ENCODE data around the gene NOXO1.
"Not testable (repeated sequence)": the region's sequence is repeated elsewhere in the genome, so short reads cannot be mapped to it uniquely, and the experiment has no call there.

NOXO1 gene

DNA sequence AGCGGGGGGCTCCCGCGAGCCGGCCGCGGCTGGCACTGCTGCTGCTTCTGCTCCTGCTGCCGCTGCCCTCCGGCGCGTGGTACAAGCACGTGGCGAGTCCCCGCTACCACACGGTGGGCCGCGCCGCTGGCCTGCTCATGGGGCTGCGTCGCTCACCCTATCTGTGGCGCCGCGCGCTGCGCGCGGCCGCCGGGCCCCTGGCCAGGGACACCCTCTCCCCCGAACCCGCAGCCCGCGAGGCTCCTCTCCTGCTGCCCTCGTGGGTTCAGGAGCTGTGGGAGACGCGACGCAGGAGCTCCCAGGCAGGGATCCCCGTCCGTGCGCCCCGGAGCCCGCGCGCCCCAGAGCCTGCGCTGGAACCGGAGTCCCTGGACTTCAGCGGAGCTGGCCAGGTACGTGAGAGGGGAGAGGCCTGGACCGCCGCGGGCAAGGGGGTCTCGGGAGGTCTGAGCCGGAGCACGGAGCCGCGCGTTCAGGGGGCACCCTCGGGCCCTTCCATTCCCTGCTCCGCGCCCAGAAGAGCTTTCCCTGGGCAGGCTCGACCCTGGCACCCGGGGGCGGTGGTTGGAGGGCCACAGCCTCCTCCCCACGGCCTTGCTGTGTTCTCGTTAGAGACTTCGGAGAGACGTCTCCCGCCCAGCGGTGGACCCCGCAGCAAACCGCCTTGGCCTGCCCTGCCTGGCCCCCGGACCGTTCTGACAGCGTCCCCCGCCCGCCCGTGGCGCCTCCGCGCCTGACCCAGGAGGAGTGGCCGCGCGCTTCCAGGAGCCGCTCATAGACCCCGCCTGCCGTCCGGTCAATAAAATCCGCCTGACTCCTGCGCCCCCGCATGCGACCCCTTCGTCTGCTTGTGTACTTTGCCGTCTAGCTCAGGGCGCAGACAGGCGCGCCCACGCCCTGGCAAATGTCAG is 38.9 kb upstream of the NOXO1 start:
- H3K4me3 ChIP-seq (replicated peaks in 1 of 2; ENCODE audit: low read depth in 2 of 2, low read length in 2 of 2) = no peak overlapping the region
- TF ChIP-seq, protein P1, sequence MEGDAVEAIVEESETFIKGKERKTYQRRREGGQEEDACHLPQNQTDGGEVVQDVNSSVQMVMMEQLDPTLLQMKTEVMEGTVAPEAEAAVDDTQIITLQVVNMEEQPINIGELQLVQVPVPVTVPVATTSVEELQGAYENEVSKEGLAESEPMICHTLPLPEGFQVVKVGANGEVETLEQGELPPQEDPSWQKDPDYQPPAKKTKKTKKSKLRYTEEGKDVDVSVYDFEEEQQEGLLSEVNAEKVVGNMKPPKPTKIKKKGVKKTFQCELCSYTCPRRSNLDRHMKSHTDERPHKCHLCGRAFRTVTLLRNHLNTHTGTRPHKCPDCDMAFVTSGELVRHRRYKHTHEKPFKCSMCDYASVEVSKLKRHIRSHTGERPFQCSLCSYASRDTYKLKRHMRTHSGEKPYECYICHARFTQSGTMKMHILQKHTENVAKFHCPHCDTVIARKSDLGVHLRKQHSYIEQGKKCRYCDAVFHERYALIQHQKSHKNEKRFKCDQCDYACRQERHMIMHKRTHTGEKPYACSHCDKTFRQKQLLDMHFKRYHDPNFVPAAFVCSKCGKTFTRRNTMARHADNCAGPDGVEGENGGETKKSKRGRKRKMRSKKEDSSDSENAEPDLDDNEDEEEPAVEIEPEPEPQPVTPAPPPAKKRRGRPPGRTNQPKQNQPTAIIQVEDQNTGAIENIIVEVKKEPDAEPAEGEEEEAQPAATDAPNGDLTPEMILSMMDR (IDR thresholded peaks at IDR 0.05; ENCODE audit: low read depth, low read length) = no peak
- DNase-seq (ENCODE audit: low read depth in 2 of 2) = peak in 1 of 2 donors; percentile 9

DNA sequence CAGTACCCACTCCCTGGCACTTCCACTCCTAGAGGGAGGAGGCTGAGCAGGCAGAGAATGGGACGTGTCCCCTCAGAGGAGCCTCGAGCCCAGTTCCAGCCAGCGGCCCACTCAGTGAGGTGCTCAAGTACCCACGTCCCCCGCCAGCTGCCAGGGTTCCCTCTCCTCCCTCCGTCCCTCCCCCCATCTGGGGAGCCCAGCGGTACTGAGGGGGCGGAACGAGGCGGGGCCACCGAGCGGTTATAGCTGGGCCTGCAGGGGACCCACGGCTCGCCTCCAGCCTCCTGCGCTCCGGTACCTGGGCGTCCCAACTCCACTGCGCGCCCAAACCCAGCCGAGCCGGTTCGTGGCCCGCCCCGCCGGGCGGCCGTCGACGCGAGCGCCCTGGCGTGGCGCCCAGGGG is 38.2 kb upstream of the NOXO1 start, which contains the start of gene NPW:
Gene NPW (plus strand): TSS at position 268 of the 403 bp plus-strand sequence.
- TF ChIP-seq, protein P1 (IDR thresholded peaks at IDR 0.05; ENCODE audit: low read depth, low read length) = no peak
- no peak within 1 kb of the TSS for H3K4me3 ChIP-seq (replicated peaks in 1 of 2; ENCODE audit: low read depth in 2 of 2, low read length in 2 of 2)
- no peak for DNase-seq (ENCODE audit: low read depth in 2 of 2)

DNA sequence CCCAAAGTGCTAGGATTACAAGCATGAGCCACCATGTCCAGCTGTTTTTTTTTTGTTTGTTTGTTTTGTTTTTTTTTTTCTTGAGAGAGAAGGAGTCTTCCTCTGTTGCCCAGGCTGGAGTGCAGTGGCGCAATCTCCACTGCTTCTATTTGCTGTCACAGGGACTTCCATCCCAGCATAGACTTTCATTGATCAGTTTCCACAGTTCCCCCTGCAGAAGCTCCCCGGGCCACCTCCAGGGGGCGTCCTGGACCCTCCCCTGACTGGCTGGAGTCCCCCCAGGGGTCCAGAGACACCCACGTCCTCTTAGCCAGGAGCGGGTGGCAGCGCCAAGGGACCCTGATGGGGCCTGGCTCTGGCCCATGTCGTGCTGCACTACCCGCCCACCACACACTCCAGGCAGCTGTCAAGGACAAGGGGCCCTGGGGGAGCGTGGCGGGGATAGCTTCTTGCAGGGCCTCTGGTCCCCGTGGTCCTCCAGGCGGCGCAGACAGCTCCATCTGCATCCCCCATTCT is 35.2 kb upstream of the NOXO1 start:
- TF ChIP-seq, protein P1 (IDR thresholded peaks at IDR 0.05; ENCODE audit: low read depth, low read length) = peak; percentile 47
- no peak overlapping the region for H3K4me3 ChIP-seq (replicated peaks in 1 of 2; ENCODE audit: low read depth in 2 of 2, low read length in 2 of 2)
- no peak for DNase-seq (ENCODE audit: low read depth in 2 of 2)

DNA sequence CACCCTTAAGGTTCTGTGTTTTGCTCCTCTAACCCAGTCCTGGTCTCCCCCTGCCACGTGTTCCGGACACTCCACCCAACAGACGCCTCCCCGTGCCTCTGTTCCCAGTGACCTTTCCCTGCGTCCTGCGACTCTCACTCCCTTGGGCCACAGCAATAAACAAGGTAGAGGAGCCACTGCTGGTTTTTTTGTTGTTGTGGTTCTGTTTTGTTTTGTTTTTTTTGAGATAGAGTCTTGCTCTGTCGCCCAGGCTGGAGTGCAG is 34.6 kb upstream of the NOXO1 start:
- no peak overlapping the region for H3K4me3 ChIP-seq (replicated peaks in 1 of 2; ENCODE audit: low read depth in 2 of 2, low read length in 2 of 2)
- DNase-seq (ENCODE audit: low read depth in 2 of 2) = no peak
- TF ChIP-seq, protein P1 (IDR thresholded peaks at IDR 0.05; ENCODE audit: low read depth, low read length) = no peak

DNA sequence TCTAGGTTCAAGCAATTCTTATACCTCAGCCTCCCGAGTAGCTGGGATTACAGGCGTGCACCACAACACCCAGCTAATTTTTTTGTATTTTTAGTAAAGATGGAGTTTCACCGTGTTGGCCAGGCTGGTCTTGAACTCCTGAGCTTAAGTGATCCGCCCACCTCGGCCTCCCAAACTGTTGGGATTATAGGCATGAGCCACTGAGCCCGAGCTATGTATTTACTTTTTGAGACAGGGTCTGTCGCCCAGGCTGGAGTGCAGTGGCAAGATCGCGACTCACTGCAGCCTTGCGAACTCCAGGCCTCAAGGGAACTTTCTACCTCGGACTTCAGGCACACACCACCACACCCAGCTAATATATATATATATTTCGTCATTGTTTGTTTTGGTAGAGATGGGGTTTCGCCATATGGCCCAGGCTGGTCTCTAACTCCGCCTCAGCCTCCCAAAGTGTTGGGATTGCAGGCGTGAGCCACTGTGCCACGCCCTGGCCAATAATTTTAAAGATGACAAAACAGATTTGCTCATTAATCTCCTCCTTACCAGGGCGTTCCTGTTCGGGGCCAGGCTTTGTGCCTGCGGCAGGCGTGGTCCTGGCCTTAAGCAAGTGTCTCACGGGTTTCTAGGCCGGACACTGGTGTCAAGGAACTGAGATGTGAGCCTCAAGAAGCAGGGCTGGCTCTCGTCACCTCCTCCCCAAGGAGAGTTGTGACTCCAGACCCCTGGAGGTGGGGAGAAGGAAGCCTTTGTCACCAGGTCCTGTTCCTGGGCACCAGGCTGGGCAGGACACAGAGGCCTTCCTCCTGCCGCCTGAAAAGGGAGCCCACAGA is 34.1 kb upstream of the NOXO1 start:
- DNase-seq (ENCODE audit: low read depth in 2 of 2) = peak in 1 of 2 donors; percentile 70
- no peak overlapping the region for H3K4me3 ChIP-seq (replicated peaks in 1 of 2; ENCODE audit: low read depth in 2 of 2, low read length in 2 of 2)

DNA sequence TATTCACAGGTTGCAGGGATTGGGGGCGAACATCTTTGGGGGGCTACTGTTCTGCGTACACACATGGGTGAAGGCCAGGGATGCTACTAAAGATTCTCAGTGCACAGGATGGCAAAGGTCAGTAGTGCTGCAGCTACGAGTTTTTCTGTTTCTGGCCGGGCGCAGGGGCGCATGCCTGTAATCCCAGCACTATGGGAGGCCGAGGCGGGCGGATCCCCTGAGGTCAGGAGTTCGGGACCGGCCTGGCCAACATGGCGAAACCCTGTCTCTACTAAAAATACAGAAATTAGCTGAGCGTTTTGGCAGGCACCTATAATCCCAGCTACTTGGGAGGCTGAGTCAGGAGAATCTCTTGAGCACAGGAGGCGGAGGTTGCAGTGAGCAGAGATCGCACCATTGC is 32.3 kb upstream of the NOXO1 start:
- no peak overlapping the region for H3K4me3 ChIP-seq (replicated peaks in 1 of 2; ENCODE audit: low read depth in 2 of 2, low read length in 2 of 2)
- no peak for DNase-seq (ENCODE audit: low read depth in 2 of 2)
- TF ChIP-seq, protein P1 (IDR thresholded peaks at IDR 0.05; ENCODE audit: low read depth, low read length) = no peak

More for the DNA sequence above, 34.1 kb upstream of the NOXO1 start:
- TF ChIP-seq, protein P1 (IDR thresholded peaks at IDR 0.05; ENCODE audit: low read depth, low read length) = no peak

DNA sequence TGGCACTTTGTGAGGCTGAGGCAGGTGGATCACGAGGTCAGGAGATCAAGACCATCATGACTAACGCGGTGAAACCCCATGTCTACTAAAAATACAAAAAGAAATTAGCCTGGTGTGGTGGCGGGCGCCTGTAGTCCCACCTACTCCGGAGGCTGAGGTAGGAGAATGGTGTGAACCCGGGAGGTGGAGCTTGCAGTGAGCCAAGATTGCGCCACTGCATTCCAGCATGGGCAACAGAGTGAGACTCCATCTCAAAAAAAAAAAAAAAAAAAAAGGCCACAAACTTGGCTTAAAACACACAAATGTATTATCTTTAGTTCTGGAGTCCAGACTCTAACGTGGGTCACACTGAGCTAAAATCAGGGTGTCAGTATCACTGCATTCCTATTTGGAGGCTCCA is 30.5 kb upstream of the NOXO1 start:
- H3K4me3 ChIP-seq (replicated peaks in 1 of 2; ENCODE audit: low read depth in 2 of 2, low read length in 2 of 2); DNase-seq (ENCODE audit: low read depth in 2 of 2): not testable (repeated sequence)

Data from cardiac fibroblast (primary cell).